A673 (cell line): ENCODE results near the gene FBXO31. TPM values are rescaled to one million over a fixed set of nuclear protein-coding genes. Genes with fewer than 3 reads are reported as not detected.

Experiments
- BruUV-seq: library from RNA; stranded (reverse); fragments of 400-500 nt; replicated peaks from 2 replicates; lab custom pipeline; 2021; lab: Mats Ljungman, UMichigan
- CTCF ChIA-PET: fragments of 300-600 bp; sonication (Branson Sonifier 250); formaldehyde crosslinking; loops from one replicate; lab custom pipeline; 2022; ENCODE audit warnings: antibody characterized with exemption; lab: Charles Lee
- POLR2A ChIA-PET: fragments of 300-600 bp; sonication (Branson Sonifier 250); formaldehyde crosslinking; loops from one replicate; lab custom pipeline; 2022; ENCODE audit warnings: antibody characterized with exemption; ENCODE audit not compliant: low non-redundant PET; lab: Charles Lee
- DNase-seq: peaks from one replicate; pipeline ENCODE4 v3.0.0-alpha.2; 2015; ENCODE audit warnings: low spot score
- H3K27ac ChIP-seq: fragments of 200-600 bp; sonication (generic); 2 replicates; pipeline ENCODE4 v1.5.1; 2016; ENCODE audit warnings: mixed run types, low read depth, mild to moderate bottlenecking, mixed read lengths, antibody characterized with exemption, low read length; ENCODE audit not compliant: poor library complexity, severe bottlenecking
- H3K27me3 ChIP-seq: fragments of 200-600 bp; sonication (generic); replicated peaks from 2 replicates; pipeline ENCODE4 v1.6.1; 2017; ENCODE audit warnings: mixed run types, low read depth, mild to moderate bottlenecking, mixed read lengths, antibody characterized with exemption, low read length; ENCODE audit not compliant: insufficient read depth, poor library complexity
- H3K36me3 ChIP-seq: fragments of 200-600 bp; sonication (generic); 2 replicates; pipeline ENCODE4 v1.6.1; 2016; ENCODE audit warnings: mixed run types, mild to moderate bottlenecking, mixed read lengths, antibody characterized with exemption, low read length; ENCODE audit not compliant: insufficient read depth, poor library complexity, severe bottlenecking
- H3K4me1 ChIP-seq: fragments of 200-600 bp; sonication (generic); 2 replicates; pipeline ENCODE4 v1.6.1; 2017; ENCODE audit warnings: mixed run types, mild to moderate bottlenecking, mixed read lengths, antibody characterized with exemption, low read length; ENCODE audit not compliant: insufficient read depth, poor library complexity, severe bottlenecking
- H3K4me3 ChIP-seq: fragments of 200-600 bp; sonication (generic); 2 replicates; pipeline ENCODE4 v1.5.1; 2016; ENCODE audit warnings: low read depth, mixed run types, mild to moderate bottlenecking, mixed read lengths, low read length; ENCODE audit not compliant: poor library complexity, severe bottlenecking
- H3K9me3 ChIP-seq: fragments of 200-600 bp; sonication (generic); 2 replicates; pipeline ENCODE4 v1.6.1; 2016; ENCODE audit warnings: mixed run types, low read depth, mild to moderate bottlenecking, mixed read lengths, antibody characterized with exemption, low read length; ENCODE audit not compliant: poor library complexity, severe bottlenecking
- EZH2 ChIP-seq: fragments of 200-600 bp; sonication (generic); IDR thresholded peaks from 2 replicates; pipeline ENCODE4 v1.6.1; 2017; ENCODE audit warnings: borderline replicate concordance, low read depth, mild to moderate bottlenecking, mixed read lengths, antibody characterized with exemption, low read length; ENCODE audit not compliant: poor library complexity, severe bottlenecking
- intact Hi-C: fragments of 100-400 bp; cut with micrococcal nuclease; formaldehyde crosslinking; loops from one replicate; pipeline ENCODE4 v1.10.0; 2022; ENCODE audit not compliant: unreplicated experiment
- total RNA-seq: library from RNA; stranded (reverse); gene quantifications from 2 replicates; pipeline ENCODE4 v1.2.3, GENCODE V29; 2021
- TF ChIP-seq, protein P1 (sequence below): fragments of 300-800, 200-600 bp; sonication (generic); conservative IDR thresholded peaks from 2 replicates; pipeline ENCODE4 v1.5.1; 2017; ENCODE audit warnings: low read depth, mild to moderate bottlenecking, antibody characterized with exemption, low read length, moderate library complexity, mixed read lengths

The FBXO31 gene
- total RNA-seq, 1 experiment from 2014 or later, result 32.2 TPM

DNA sequence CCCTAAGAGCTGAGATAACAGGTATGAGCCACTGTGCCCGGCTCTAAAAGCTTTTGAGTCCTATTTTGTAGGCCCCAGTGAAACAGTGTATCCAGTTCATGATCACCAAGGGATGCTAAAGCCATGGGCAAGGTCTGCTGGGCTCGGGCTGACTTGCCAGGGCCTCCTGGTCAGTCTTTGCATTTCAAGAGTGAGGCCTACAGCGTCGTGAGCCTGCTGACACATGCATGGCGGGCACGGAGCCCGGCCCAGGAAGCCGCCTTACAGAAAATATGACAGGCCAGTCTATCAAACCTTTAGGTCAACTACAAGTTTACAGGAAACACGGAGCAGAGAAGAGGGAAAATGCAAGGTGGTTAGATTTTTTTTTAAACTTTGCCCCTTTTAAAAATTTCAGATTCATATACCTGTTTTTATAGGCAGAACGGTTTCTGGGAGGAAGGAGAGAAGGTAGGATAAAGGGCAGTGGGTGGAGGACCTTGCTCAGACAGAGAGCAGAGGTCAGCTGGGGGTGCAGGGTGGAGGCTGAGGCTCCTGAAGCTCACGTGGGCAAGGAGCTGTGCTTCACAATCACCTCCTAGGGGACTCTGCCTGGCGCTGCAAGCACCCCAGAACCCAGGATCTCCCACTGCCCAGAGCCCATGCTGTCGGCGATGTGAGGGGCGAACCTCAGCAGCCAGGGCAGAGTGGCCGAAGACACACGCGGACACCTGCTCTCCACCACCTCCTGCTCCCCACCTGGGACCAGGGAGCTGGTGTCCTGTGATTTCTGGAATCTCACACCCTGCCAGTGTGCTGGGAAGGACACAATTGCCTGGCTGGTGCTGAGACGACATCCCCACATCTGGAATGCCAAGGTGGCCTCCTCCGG lies 87.7 kb downstream of the FBXO31 start:
- no peaks in the 10 kb centered on the region for H3K4me1 ChIP-seq
- no peak overlapping the region for H3K4me3 ChIP-seq
- no peaks in the 10 kb centered on the region for H3K9me3 ChIP-seq
- no peak for TF ChIP-seq EZH2
- TF ChIP-seq, protein P1, sequence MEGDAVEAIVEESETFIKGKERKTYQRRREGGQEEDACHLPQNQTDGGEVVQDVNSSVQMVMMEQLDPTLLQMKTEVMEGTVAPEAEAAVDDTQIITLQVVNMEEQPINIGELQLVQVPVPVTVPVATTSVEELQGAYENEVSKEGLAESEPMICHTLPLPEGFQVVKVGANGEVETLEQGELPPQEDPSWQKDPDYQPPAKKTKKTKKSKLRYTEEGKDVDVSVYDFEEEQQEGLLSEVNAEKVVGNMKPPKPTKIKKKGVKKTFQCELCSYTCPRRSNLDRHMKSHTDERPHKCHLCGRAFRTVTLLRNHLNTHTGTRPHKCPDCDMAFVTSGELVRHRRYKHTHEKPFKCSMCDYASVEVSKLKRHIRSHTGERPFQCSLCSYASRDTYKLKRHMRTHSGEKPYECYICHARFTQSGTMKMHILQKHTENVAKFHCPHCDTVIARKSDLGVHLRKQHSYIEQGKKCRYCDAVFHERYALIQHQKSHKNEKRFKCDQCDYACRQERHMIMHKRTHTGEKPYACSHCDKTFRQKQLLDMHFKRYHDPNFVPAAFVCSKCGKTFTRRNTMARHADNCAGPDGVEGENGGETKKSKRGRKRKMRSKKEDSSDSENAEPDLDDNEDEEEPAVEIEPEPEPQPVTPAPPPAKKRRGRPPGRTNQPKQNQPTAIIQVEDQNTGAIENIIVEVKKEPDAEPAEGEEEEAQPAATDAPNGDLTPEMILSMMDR, result no peak
- no TSS peak for BruUV-seq
- POLR2A ChIA-PET, result no interaction called here
- intact Hi-C loops, result loop anchor here (10.0 kb wide), 1 partner anchor 231 kb away; no protein-coding TSS in a partner anchor
- H3K27ac ChIP-seq, result no peak overlapping the region
- no peak for DNase-seq
- CTCF ChIA-PET, result no interaction called here
- H3K27me3 ChIP-seq, result no peaks in the 10 kb centered on the region
- no peaks in the 10 kb centered on the region for H3K36me3 ChIP-seq

DNA sequence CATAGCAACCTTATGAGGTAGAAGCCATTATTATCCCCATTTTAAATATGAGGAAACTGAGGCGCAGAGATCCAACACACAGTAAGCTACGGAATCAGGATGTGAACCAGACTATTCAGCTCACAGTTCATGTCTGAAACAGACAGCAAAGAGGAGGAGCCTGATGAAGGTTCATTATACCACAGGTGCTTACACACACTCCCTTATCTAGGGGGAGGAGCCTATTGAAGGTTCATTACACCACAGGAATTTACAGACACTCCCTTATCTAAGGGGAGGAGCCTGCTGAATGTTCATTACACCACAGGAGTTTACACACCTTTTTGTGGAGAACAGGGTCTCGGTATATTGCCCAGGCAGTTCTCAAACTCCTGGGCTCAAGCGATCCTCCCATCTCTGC lies 88.3 kb downstream of the FBXO31 start:
- POLR2A ChIA-PET, result no interaction called here

GRCh38 chr16:87293990-87294389 lies 89.6 kb downstream of the FBXO31 start:
- Histone ChIP-seq H3K9me3 (no peaks in the 10 kb centered on the region), H3K4me3 (no peak overlapping the region), H3K27me3 (no peaks in the 10 kb centered on the region), H3K27ac (no peak overlapping the region), H3K4me1 (no peaks in the 10 kb centered on the region), H3K36me3 (no peaks in the 10 kb centered on the region)
- ChIA-PET CTCF (no interaction called here), POLR2A (no interaction called here)
- intact Hi-C loops, result loop anchor here (10.0 kb wide), 1 partner anchor 229 kb away; no protein-coding TSS in a partner anchor
- BruUV-seq, result no TSS peak
- no peak for TF ChIP-seq EZH2
- TF ChIP-seq, protein P1, result no peak
- no peak for DNase-seq

More for the DNA sequence above, 88.3 kb downstream of the FBXO31 start:
- BruUV-seq, result no TSS peak
- H3K27ac ChIP-seq, result no peak overlapping the region
- no peaks in the 10 kb centered on the region for H3K9me3 ChIP-seq
- H3K36me3 ChIP-seq, result no peaks in the 10 kb centered on the region
- H3K27me3 ChIP-seq, result no peaks in the 10 kb centered on the region
- no peaks in the 10 kb centered on the region for H3K4me1 ChIP-seq
- CTCF ChIA-PET, result no interaction called here
- DNase-seq, result peak; percentile 38
- intact Hi-C loops, result loop anchor here (10.0 kb wide), 1 partner anchor 230 kb away; no protein-coding TSS in a partner anchor
- no peak overlapping the region for H3K4me3 ChIP-seq
- no peak for TF ChIP-seq EZH2
- TF ChIP-seq, protein P1, result no peak
